ENCODE measurements around the gene ZBTB43.

GRCh38 chr9:126836216-126836615, 31.4 kb downstream of the ZBTB43 start:
- no peak for TF ChIP-seq CTCF (IDR thresholded peaks at IDR 0.05)
- TF ChIP-seq POLR2A (IDR thresholded peaks at IDR 0.05) = no peak

Data from adrenal gland (tissue), 5 donors.